CD4-positive, CD25-positive, alpha-beta regulatory T cell (primary cell): ENCODE measurements around the gene TMEM208. TPM values are rescaled to one million over a fixed set of nuclear protein-coding genes. Genes with fewer than 3 reads are reported as not detected.

Source experiments
- ATAC-seq, 2 donors: fragments of 150-1000 bp; cut with Tn5 transposase; one replicate each; pipeline ENCODE4 v1.10.0; 2021; ENCODE audit warnings: low read depth in 2 of 2, moderate number of reproducible peaks in 2 of 2, moderate library complexity in 1 of 2
- DNase-seq, 3 donors: peaks; one replicate each; pipeline versions ENCODE4 v3.0.0 to v3.0.0-alpha.2; 2012 to 2022; ENCODE audit warnings: mixed read lengths in 1 of 3
- H3K27ac ChIP-seq: one replicate; pipeline ENCODE4 v1.7.0; 2013; ENCODE audit warnings: mild to moderate bottlenecking, low read length; ENCODE audit not compliant: insufficient read depth, poor library complexity, severe bottlenecking
- H3K27me3 ChIP-seq: one replicate; pipeline ENCODE4 v1.7.0; 2013; ENCODE audit warnings: low read length; ENCODE audit not compliant: control insufficient read depth, insufficient read depth
- H3K36me3 ChIP-seq: one replicate; pipeline ENCODE4 v1.7.0; 2013; ENCODE audit warnings: mild to moderate bottlenecking, low read length, moderate library complexity; ENCODE audit not compliant: control insufficient read depth, insufficient read depth
- H3K4me1 ChIP-seq: 2 replicates; pipeline ENCODE4 v1.7.0; 2013; ENCODE audit warnings: mild to moderate bottlenecking, low read length; ENCODE audit not compliant: insufficient read depth, control insufficient read depth, poor library complexity, severe bottlenecking
- H3K4me3 ChIP-seq: one replicate; pipeline ENCODE4 v1.7.0; 2013; ENCODE audit warnings: low read depth, mild to moderate bottlenecking, low read length, moderate library complexity
- H3K9me3 ChIP-seq, 2 experiments: 1 replicate in 1 of 2; 2 replicates in 1 of 2; pipeline ENCODE4 v1.7.0; 2013; ENCODE audit warnings: low read length in 2 of 2, mild to moderate bottlenecking in 1 of 2, moderate library complexity in 1 of 2; ENCODE audit not compliant: control insufficient read depth in 2 of 2
- H3K27ac Mint-ChIP-seq, 3 donors: one replicate each; pipeline ENCODE4 v1.8.0; 2020 to 2022; ENCODE audit warnings: mild to moderate bottlenecking in 3 of 3, mixed read lengths in 3 of 3, moderate library complexity in 2 of 3
- H3K27me3 Mint-ChIP-seq: one replicate; pipeline ENCODE4 v1.8.0; 2022; ENCODE audit warnings: mild to moderate bottlenecking, mixed read lengths
- H3K36me3 Mint-ChIP-seq: one replicate; pipeline ENCODE4 v1.8.0; 2020; ENCODE audit warnings: mixed read lengths
- H3K4me1 Mint-ChIP-seq, 4 donors: one replicate each; pipeline ENCODE4 v1.8.0; 2020 to 2022; ENCODE audit warnings: mixed read lengths in 4 of 4, mild to moderate bottlenecking in 1 of 4
- H3K4me3 Mint-ChIP-seq, 4 donors: one replicate each; pipeline ENCODE4 v1.8.0; 2020 to 2022; ENCODE audit warnings: mild to moderate bottlenecking in 4 of 4, mixed read lengths in 4 of 4, moderate library complexity in 3 of 4
- H3K9me3 Mint-ChIP-seq, 7 donors: one replicate each; pipeline ENCODE4 v1.8.0; 2020 to 2022; ENCODE audit warnings: mixed read lengths in 7 of 7, mild to moderate bottlenecking in 3 of 7, moderate library complexity in 2 of 7
- polyA plus RNA-seq, 4 donors: library from polyadenylated mRNA; unstranded; fragments of 300-500 nt; fragmentation: Illumina TruSeq; gene quantifications; one replicate each; pipeline ENCODE4 v1.2.3, GENCODE V29; 2021
- total RNA-seq: library from RNA; stranded (reverse); gene quantifications from one replicate; pipeline ENCODE4 v1.2.3, GENCODE V29; 2022

Gene TMEM208
- total and polyA plus RNA-seq, 5 donors from 2014 or later, result 31.0 to 141 (median 92.8) TPM

- no peak for DNase-seq
- Mint-ChIP-seq H3K4me3 (no peak overlapping the region), H3K9me3 (no peaks in the 10 kb centered on the region), H3K27ac (no peak overlapping the region), H3K36me3 (no peaks in the 10 kb centered on the region), H3K27me3 (peaks cover 10% of the 10 kb centered on the region), H3K4me1 (peaks cover 13 to 43% (median 21%) of the 10 kb centered on the region in 4 donors)
- ATAC-seq, result no peak
- peaks cover under 1% of the 10 kb centered on the region for H3K36me3 ChIP-seq
- no peak overlapping the region for H3K27ac ChIP-seq
- no peaks in the 10 kb centered on the region for H3K9me3 ChIP-seq
- peaks cover 42% of the 10 kb centered on the region for H3K4me1 ChIP-seq
- no peak overlapping the region for H3K4me3 ChIP-seq
- peaks cover 3% of the 10 kb centered on the region for H3K27me3 ChIP-seq
These were observed 38.1 kb upstream of the TMEM208 start for GRCh38 chr16:67188798-67189197.

- DNase-seq (no peak), ATAC-seq (no peak)
- H3K9me3 Mint-ChIP-seq, result no peaks in the 10 kb centered on the region
- peaks cover 3% of the 10 kb centered on the region for H3K36me3 Mint-ChIP-seq
- H3K36me3 ChIP-seq, result peaks cover 13% of the 10 kb centered on the region
- H3K27ac ChIP-seq, result no peak within 1 kb of the TSS
- peaks cover 10% of the 10 kb centered on the region for H3K27me3 Mint-ChIP-seq
- H3K4me1 Mint-ChIP-seq, result peaks cover 13 to 49% (median 23%) of the 10 kb centered on the region in 4 donors
- H3K4me1 ChIP-seq, result peaks cover 35% of the 10 kb centered on the region
- no peak within 1 kb of the TSS for H3K27ac Mint-ChIP-seq
- no peak within 1 kb of the TSS for H3K4me3 ChIP-seq
- H3K9me3 ChIP-seq, result no peaks in the 10 kb centered on the region
- peak within 1 kb of the TSS in 2 of 4 donors; percentile 54 to 97 for H3K4me3 Mint-ChIP-seq
- H3K27me3 ChIP-seq, result peaks cover 3% of the 10 kb centered on the region
These were observed 36.9 kb upstream of the TMEM208 start, which contains the start of gene EXOC3L1 for GRCh38 chr16:67190041-67190440. Gene EXOC3L1, minus strand, starts transcription at chr16:67190136. Its CDS starts 460 bp downstream, at chr16:67189676.

- no peak overlapping the region for H3K27ac ChIP-seq
- Mint-ChIP-seq H3K36me3 (peaks cover 10% of the 10 kb centered on the region), H3K27me3 (peaks cover 4% of the 10 kb centered on the region), H3K4me3 (peak overlapping the region in 3 of 4 donors; percentile 90 to 97 (median 96)), H3K9me3 (no peaks in the 10 kb centered on the region), H3K4me1 (peaks cover 9 to 48% (median 17%) of the 10 kb centered on the region in 4 donors), H3K27ac (peak overlapping the region in 1 of 3 donors; percentile 88)
- ATAC-seq (no peak), DNase-seq (no peak)
- H3K4me3 ChIP-seq, result no peak overlapping the region
- peaks cover 29% of the 10 kb centered on the region for H3K4me1 ChIP-seq
- H3K9me3 ChIP-seq, result no peaks in the 10 kb centered on the region
- peaks cover 3% of the 10 kb centered on the region for H3K27me3 ChIP-seq
- H3K36me3 ChIP-seq, result peaks cover 20% of the 10 kb centered on the region
These were observed 36.2 kb upstream of the TMEM208 start for GRCh38 chr16:67190448-67191399.

GRCh38 chr16:67191411-67191994, 35.4 kb upstream of the TMEM208 start:
- peaks cover 9 to 50% (median 20%) of the 10 kb centered on the region in 4 donors for H3K4me1 Mint-ChIP-seq
- H3K4me1 ChIP-seq, result peaks cover 26% of the 10 kb centered on the region
- H3K9me3 ChIP-seq, result no peaks in the 10 kb centered on the region
- peak overlapping the region; percentile 90 to 97 (median 94) for H3K4me3 Mint-ChIP-seq
- peak overlapping the region; percentile 48 to 95 (median 88) for H3K27ac Mint-ChIP-seq
- H3K36me3 ChIP-seq, result peaks cover 28% of the 10 kb centered on the region
- H3K9me3 Mint-ChIP-seq, result no peaks in the 10 kb centered on the region
- H3K27ac ChIP-seq, result peak overlapping the region; percentile 78
- H3K4me3 ChIP-seq, result peak overlapping the region; percentile 76
- peaks cover 17% of the 10 kb centered on the region for H3K36me3 Mint-ChIP-seq
- no peaks in the 10 kb centered on the region for H3K27me3 Mint-ChIP-seq
- H3K27me3 ChIP-seq, result peaks cover under 1% of the 10 kb centered on the region
- ATAC-seq (no peak), DNase-seq (no peak)

- Mint-ChIP-seq H3K4me3 (peak within 1 kb of the TSS; percentile 90 to 97 (median 94)), H3K4me1 (peaks cover 9 to 53% (median 26%) of the 10 kb centered on the region in 4 donors), H3K36me3 (peaks cover 24% of the 10 kb centered on the region), H3K27ac (peak within 1 kb of the TSS; percentile 86 to 95 (median 88)), H3K9me3 (no peaks in the 10 kb centered on the region), H3K27me3 (no peaks in the 10 kb centered on the region)
- peak; percentile 93 to 96 for ATAC-seq
- Histone ChIP-seq H3K27me3 (no peaks in the 10 kb centered on the region), H3K4me1 (peaks cover 26% of the 10 kb centered on the region), H3K4me3 (peak within 1 kb of the TSS; percentile 82), H3K36me3 (peaks cover 34% of the 10 kb centered on the region), H3K9me3 (no peaks in the 10 kb centered on the region), H3K27ac (peak within 1 kb of the TSS; percentile 78)
- peak; percentile 79 to 95 (median 83) for DNase-seq
These were observed 34.8 kb upstream of the TMEM208 start, which contains the start of gene E2F4 for GRCh38 chr16:67191995-67192681. Gene E2F4, plus strand, starts transcription at chr16:67192155. Its CDS starts 73 bp downstream, at chr16:67192228.

- peak overlapping the region; percentile 78 for H3K27ac ChIP-seq
- H3K4me1 Mint-ChIP-seq, result peaks cover 9 to 53% (median 29%) of the 10 kb centered on the region in 4 donors
- H3K27me3 ChIP-seq, result no peaks in the 10 kb centered on the region
- peak overlapping the region; percentile 83 to 87 (median 86) for H3K27ac Mint-ChIP-seq
- ATAC-seq (no peak), DNase-seq (no peak)
- no peaks in the 10 kb centered on the region for H3K9me3 ChIP-seq
- H3K36me3 Mint-ChIP-seq, result peaks cover 24% of the 10 kb centered on the region
- H3K9me3 Mint-ChIP-seq, result no peaks in the 10 kb centered on the region
- peaks cover 26% of the 10 kb centered on the region for H3K4me1 ChIP-seq
- peak overlapping the region; percentile 90 to 97 (median 94) for H3K4me3 Mint-ChIP-seq
- peak overlapping the region; percentile 82 for H3K4me3 ChIP-seq
- peaks cover 41% of the 10 kb centered on the region for H3K36me3 ChIP-seq
- H3K27me3 Mint-ChIP-seq, result no peaks in the 10 kb centered on the region
These were observed 34.1 kb upstream of the TMEM208 start for GRCh38 chr16:67192781-67193361.

- H3K9me3 ChIP-seq, result no peaks in the 10 kb centered on the region
- DNase-seq (no peak), ATAC-seq (no peak)
- H3K4me1 ChIP-seq, result peaks cover 26% of the 10 kb centered on the region
- peak overlapping the region; percentile 82 for H3K4me3 ChIP-seq
- H3K27me3 ChIP-seq, result no peaks in the 10 kb centered on the region
- Mint-ChIP-seq H3K4me3 (peak overlapping the region; percentile 90 to 97 (median 94)), H3K27ac (peak overlapping the region; percentile 71 to 87 (median 83)), H3K36me3 (peaks cover 27% of the 10 kb centered on the region), H3K4me1 (peaks cover 9 to 55% (median 32%) of the 10 kb centered on the region in 4 donors), H3K9me3 (no peaks in the 10 kb centered on the region), H3K27me3 (no peaks in the 10 kb centered on the region)
- peaks cover 47% of the 10 kb centered on the region for H3K36me3 ChIP-seq
- H3K27ac ChIP-seq, result no peak overlapping the region
These were observed 33.4 kb upstream of the TMEM208 start for GRCh38 chr16:67193536-67193935.
